ENCODE results near the gene LAMB2.

DNA sequence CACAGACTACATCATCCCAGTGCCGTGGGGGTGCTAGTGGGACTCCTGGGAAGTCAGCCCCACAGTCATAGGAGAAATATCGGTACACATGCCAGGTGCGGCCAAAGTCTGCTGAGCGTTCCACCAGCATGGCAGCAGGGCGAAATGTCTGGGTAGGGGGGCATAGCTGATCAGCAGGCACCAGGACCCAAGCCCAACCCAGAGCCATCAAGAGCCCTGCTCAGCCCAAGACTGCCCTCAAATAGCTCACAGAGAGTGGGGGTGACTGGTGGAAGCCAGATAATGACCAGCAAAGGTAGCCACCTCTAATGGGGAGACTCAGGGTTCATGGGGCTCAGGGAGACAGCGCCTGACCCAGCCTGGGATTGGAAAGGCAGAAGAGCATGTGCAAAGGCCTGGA lies 1.3 kb downstream of the LAMB2 start:
- no peak for TF ChIP-seq CHD2 (IDR thresholded peaks at IDR 0.05; ENCODE audit: low read length, partially characterized antibody)
- TF ChIP-seq, protein P1, sequence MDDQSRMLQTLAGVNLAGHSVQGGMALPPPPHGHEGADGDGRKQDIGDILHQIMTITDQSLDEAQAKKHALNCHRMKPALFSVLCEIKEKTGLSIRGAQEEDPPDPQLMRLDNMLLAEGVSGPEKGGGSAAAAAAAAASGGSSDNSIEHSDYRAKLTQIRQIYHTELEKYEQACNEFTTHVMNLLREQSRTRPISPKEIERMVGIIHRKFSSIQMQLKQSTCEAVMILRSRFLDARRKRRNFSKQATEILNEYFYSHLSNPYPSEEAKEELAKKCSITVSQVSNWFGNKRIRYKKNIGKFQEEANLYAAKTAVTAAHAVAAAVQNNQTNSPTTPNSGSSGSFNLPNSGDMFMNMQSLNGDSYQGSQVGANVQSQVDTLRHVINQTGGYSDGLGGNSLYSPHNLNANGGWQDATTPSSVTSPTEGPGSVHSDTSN (IDR thresholded peaks at IDR 0.05) = no peak
